ENCODE results near the gene C19orf25.

Gene C19orf25

DNA sequence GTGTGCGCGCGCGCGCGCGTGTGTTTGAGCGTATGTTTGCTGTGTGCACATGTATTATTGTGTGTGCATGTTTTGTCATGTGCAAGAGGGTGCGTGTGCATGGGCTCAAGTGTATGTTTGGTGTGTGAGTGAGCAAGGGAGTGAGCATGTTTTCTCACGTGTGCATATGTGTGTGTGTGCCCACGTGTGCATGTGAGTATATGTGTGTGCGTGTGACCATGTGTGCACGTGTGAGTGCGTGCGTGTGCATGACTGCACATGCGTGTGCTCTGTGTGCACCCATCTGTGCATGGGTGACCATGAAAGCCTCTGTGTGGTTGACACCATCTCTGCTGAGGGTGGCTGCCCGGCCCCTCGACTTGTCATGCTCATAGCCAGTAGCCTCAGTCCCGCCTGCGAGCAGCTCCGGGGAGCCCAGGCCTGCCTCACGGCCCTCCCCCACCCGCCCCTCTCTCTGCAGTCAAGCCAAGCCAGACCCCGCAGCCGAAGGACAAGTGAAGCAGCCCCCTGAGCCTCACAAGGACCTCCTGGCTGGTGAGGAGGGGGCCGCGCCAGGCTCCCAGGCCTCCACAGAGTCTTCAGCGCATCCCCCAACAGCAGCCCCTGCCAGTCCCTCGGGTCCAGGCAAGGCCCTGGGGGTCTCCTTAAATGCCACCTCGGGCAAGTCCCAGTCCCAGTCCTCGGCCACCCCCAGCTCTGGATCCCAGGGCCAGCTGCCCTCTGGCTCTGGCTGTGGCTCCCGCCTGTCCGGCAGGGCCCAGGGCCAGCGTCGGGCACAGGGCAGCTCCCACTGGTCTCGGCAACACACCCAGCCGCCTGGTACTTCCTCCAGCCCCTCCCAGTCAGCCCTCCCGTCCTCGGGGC lies 17.9 kb upstream of the C19orf25 start:
- Histone ChIP-seq H3K9ac (ENCODE audit: low read depth in 1 of 2, low read length in 2 of 2) (no peak overlapping the region), H3K27me3 (ENCODE audit: control insufficient read depth in 2 of 2, insufficient read depth in 2 of 2, low read length in 2 of 2) (peaks cover 6 to 21% of the 10 kb centered on the region in 2 donors), H3K36me3 (ENCODE audit: control insufficient read depth in 2 of 2, insufficient read depth in 2 of 2, low read length in 2 of 2) (no peaks in the 10 kb centered on the region), H3K4me1 (ENCODE audit: control insufficient read depth in 2 of 2, insufficient read depth in 2 of 2, low read length in 2 of 2) (no peaks in the 10 kb centered on the region), H3K4me3 (ENCODE audit: low read length in 2 of 2) (no peak overlapping the region), H3K9me3 (ENCODE audit: control insufficient read depth in 2 of 2, low read length in 2 of 2) (no peaks in the 10 kb centered on the region), H3K27ac (ENCODE audit: low read depth in 2 of 2, low read length in 2 of 2) (no peak overlapping the region)

- H3K36me3 ChIP-seq (ENCODE audit: control insufficient read depth in 2 of 2, insufficient read depth in 2 of 2, low read length in 2 of 2), result no peaks in the 10 kb centered on the region
- H3K27me3 ChIP-seq (ENCODE audit: control insufficient read depth in 2 of 2, insufficient read depth in 2 of 2, low read length in 2 of 2), result peaks cover 6 to 24% of the 10 kb centered on the region in 2 donors
- no peak overlapping the region for H3K9ac ChIP-seq (ENCODE audit: low read depth in 1 of 2, low read length in 2 of 2)
- H3K4me3 ChIP-seq (ENCODE audit: low read length in 2 of 2), result no peak overlapping the region
- no peak overlapping the region for H3K27ac ChIP-seq (ENCODE audit: low read depth in 2 of 2, low read length in 2 of 2)
- no peaks in the 10 kb centered on the region for H3K9me3 ChIP-seq (ENCODE audit: control insufficient read depth in 2 of 2, low read length in 2 of 2)
- H3K4me1 ChIP-seq (ENCODE audit: control insufficient read depth in 2 of 2, insufficient read depth in 2 of 2, low read length in 2 of 2), result peaks cover 6 to 8% of the 10 kb centered on the region in 2 donors
Measured at GRCh38 chr19:1495799-1496713, 17.0 kb upstream of the C19orf25 start.

GRCh38 chr19:1495051-1495798 lies 16.2 kb upstream of the C19orf25 start:
- Histone ChIP-seq H3K27ac (ENCODE audit: low read depth in 2 of 2, low read length in 2 of 2) (no peak overlapping the region), H3K4me3 (ENCODE audit: low read length in 2 of 2) (no peak overlapping the region), H3K36me3 (ENCODE audit: control insufficient read depth in 2 of 2, insufficient read depth in 2 of 2, low read length in 2 of 2) (no peaks in the 10 kb centered on the region), H3K4me1 (ENCODE audit: control insufficient read depth in 2 of 2, insufficient read depth in 2 of 2, low read length in 2 of 2) (peaks cover 6 to 8% of the 10 kb centered on the region in 2 donors), H3K9ac (ENCODE audit: low read depth in 1 of 2, low read length in 2 of 2) (no peak overlapping the region), H3K27me3 (ENCODE audit: control insufficient read depth in 2 of 2, insufficient read depth in 2 of 2, low read length in 2 of 2) (peaks cover 6 to 24% of the 10 kb centered on the region in 2 donors), H3K9me3 (ENCODE audit: control insufficient read depth in 2 of 2, low read length in 2 of 2) (no peaks in the 10 kb centered on the region)

- H3K9me3 ChIP-seq (ENCODE audit: control insufficient read depth in 2 of 2, low read length in 2 of 2), result no peaks in the 10 kb centered on the region
- peaks cover 11 to 16% of the 10 kb centered on the region in 2 donors for H3K4me1 ChIP-seq (ENCODE audit: control insufficient read depth in 2 of 2, insufficient read depth in 2 of 2, low read length in 2 of 2)
- H3K27me3 ChIP-seq (ENCODE audit: control insufficient read depth in 2 of 2, insufficient read depth in 2 of 2, low read length in 2 of 2), result peaks cover 6 to 24% of the 10 kb centered on the region in 2 donors
- no peaks in the 10 kb centered on the region for H3K36me3 ChIP-seq (ENCODE audit: control insufficient read depth in 2 of 2, insufficient read depth in 2 of 2, low read length in 2 of 2)
- H3K9ac ChIP-seq (ENCODE audit: low read depth in 1 of 2, low read length in 2 of 2), result no peak overlapping the region
- H3K4me3 ChIP-seq (ENCODE audit: low read length in 2 of 2), result no peak overlapping the region
- H3K27ac ChIP-seq (ENCODE audit: low read depth in 2 of 2, low read length in 2 of 2), result no peak overlapping the region
Measured at GRCh38 chr19:1494115-1494815, 15.2 kb upstream of the C19orf25 start.

DNA sequence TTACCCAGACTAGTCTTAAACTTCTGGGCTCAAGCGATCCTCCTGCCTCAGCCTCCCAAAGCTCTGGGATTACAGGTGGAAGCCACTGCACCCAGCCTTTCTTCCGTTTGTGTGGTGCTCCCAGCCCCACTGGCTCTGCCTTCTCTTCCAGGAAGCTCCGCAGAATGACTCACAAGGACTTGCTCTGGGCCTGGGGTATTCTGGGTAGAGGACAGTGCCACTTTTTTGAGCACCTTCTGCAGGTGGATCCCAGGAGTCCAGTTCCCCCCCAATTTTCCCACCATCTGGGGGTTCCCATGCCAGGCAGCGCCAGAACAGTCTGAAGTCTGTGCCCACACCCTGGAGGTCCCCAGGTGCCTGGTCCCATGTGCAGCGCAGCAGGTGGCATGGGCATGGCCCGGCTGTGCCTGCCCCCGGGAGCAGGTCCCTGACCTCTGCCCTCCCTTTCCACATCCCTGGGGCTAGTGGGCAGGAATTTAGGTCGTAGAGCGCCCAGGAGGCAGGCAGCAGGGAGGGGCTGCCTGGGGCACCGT lies 13.5 kb upstream of the C19orf25 start:
- H3K4me1 ChIP-seq (ENCODE audit: control insufficient read depth in 2 of 2, insufficient read depth in 2 of 2, low read length in 2 of 2), result peaks cover 11 to 16% of the 10 kb centered on the region in 2 donors
- no peak overlapping the region for H3K9ac ChIP-seq (ENCODE audit: low read depth in 1 of 2, low read length in 2 of 2)
- H3K27ac ChIP-seq (ENCODE audit: low read depth in 2 of 2, low read length in 2 of 2), result no peak overlapping the region

GRCh38 chr19:1491849-1492170 lies 12.8 kb upstream of the C19orf25 start:
- H3K36me3 ChIP-seq (ENCODE audit: control insufficient read depth in 2 of 2, insufficient read depth in 2 of 2, low read length in 2 of 2), result no peaks in the 10 kb centered on the region
- H3K27me3 ChIP-seq (ENCODE audit: control insufficient read depth in 2 of 2, insufficient read depth in 2 of 2, low read length in 2 of 2), result peaks cover 5 to 15% of the 10 kb centered on the region in 2 donors
- no peaks in the 10 kb centered on the region for H3K9me3 ChIP-seq (ENCODE audit: control insufficient read depth in 2 of 2, low read length in 2 of 2)
- no peak overlapping the region for H3K27ac ChIP-seq (ENCODE audit: low read depth in 2 of 2, low read length in 2 of 2)
- peaks cover 11 to 16% of the 10 kb centered on the region in 2 donors for H3K4me1 ChIP-seq (ENCODE audit: control insufficient read depth in 2 of 2, insufficient read depth in 2 of 2, low read length in 2 of 2)
- no peak overlapping the region for H3K9ac ChIP-seq (ENCODE audit: low read depth in 1 of 2, low read length in 2 of 2)
- peak overlapping the region in 1 of 2 donors; percentile 75 for H3K4me3 ChIP-seq (ENCODE audit: low read length in 2 of 2)

More for the DNA sequence above, 13.5 kb upstream of the C19orf25 start:
- Histone ChIP-seq H3K9me3 (ENCODE audit: control insufficient read depth in 2 of 2, low read length in 2 of 2) (no peaks in the 10 kb centered on the region), H3K4me3 (ENCODE audit: low read length in 2 of 2) (no peak overlapping the region), H3K27me3 (ENCODE audit: control insufficient read depth in 2 of 2, insufficient read depth in 2 of 2, low read length in 2 of 2) (peaks cover 6 to 19% of the 10 kb centered on the region in 2 donors), H3K36me3 (ENCODE audit: control insufficient read depth in 2 of 2, insufficient read depth in 2 of 2, low read length in 2 of 2) (no peaks in the 10 kb centered on the region)

- H3K9me3 ChIP-seq (ENCODE audit: control insufficient read depth in 2 of 2, low read length in 2 of 2), result no peaks in the 10 kb centered on the region
- peak within 1 kb of the TSS; percentile 88 to 92 for H3K4me3 ChIP-seq (ENCODE audit: low read length in 2 of 2)
- peaks cover 2 to 10% of the 10 kb centered on the region in 2 donors for H3K27me3 ChIP-seq (ENCODE audit: control insufficient read depth in 2 of 2, insufficient read depth in 2 of 2, low read length in 2 of 2)
- H3K9ac ChIP-seq (ENCODE audit: low read depth in 1 of 2, low read length in 2 of 2), result peak within 1 kb of the TSS; percentile 75 to 78
- peaks cover 11 to 16% of the 10 kb centered on the region in 2 donors for H3K4me1 ChIP-seq (ENCODE audit: control insufficient read depth in 2 of 2, insufficient read depth in 2 of 2, low read length in 2 of 2)
- H3K27ac ChIP-seq (ENCODE audit: low read depth in 2 of 2, low read length in 2 of 2), result peak within 1 kb of the TSS; percentile 78 to 85
- H3K36me3 ChIP-seq (ENCODE audit: control insufficient read depth in 2 of 2, insufficient read depth in 2 of 2, low read length in 2 of 2), result no peaks in the 10 kb centered on the region
Measured at GRCh38 chr19:1491114-1491848, 12.3 kb upstream of the C19orf25 start, which contains the start of gene REEP6. TSS of gene REEP6 (plus strand) at chr19:1491181. CDS start at chr19:1491270, 89 bp downstream.

- H3K27ac ChIP-seq (ENCODE audit: low read depth in 2 of 2, low read length in 2 of 2), result peak within 1 kb of the TSS; percentile 78 to 85
- H3K27me3 ChIP-seq (ENCODE audit: control insufficient read depth in 2 of 2, insufficient read depth in 2 of 2, low read length in 2 of 2), result peaks cover 0 to 7% of the 10 kb centered on the region in 2 donors
- peaks cover 11 to 16% of the 10 kb centered on the region in 2 donors for H3K4me1 ChIP-seq (ENCODE audit: control insufficient read depth in 2 of 2, insufficient read depth in 2 of 2, low read length in 2 of 2)
- H3K4me3 ChIP-seq (ENCODE audit: low read length in 2 of 2), result peak within 1 kb of the TSS; percentile 88 to 92
- peak within 1 kb of the TSS; percentile 75 to 78 for H3K9ac ChIP-seq (ENCODE audit: low read depth in 1 of 2, low read length in 2 of 2)
- H3K36me3 ChIP-seq (ENCODE audit: control insufficient read depth in 2 of 2, insufficient read depth in 2 of 2, low read length in 2 of 2), result no peaks in the 10 kb centered on the region
- no peaks in the 10 kb centered on the region for H3K9me3 ChIP-seq (ENCODE audit: control insufficient read depth in 2 of 2, low read length in 2 of 2)
Measured at GRCh38 chr19:1490311-1491113, 11.5 kb upstream of the C19orf25 start, which contains the start of gene PCSK4. TSS of gene PCSK4 (minus strand) at chr19:1490350. CDS start at chr19:1490346, 4 bp downstream.

All from mucosa of rectum (tissue), 2 donors.